GM23338 (cell line): ENCODE measurements around the gene KCNQ5. TPM values are rescaled to one million over a fixed set of nuclear protein-coding genes. Genes with fewer than 3 reads are reported as not detected.

ENCODE experiments used
- ATAC-seq: fragments of 200-7000 bp; cut with Tn5 transposase; 3 replicates; pipeline ENCODE4 v1.9.1; 2020
- DNase-seq: peaks from one replicate; pipeline ENCODE4 v3.0.0-alpha.2; 2015; ENCODE audit warnings: low spot score
- H2AFZ ChIP-seq: fragments of 200-600 bp; sonication (generic); 2 replicates; pipeline ENCODE4 v1.8.0; 2016; ENCODE audit warnings: antibody characterized with exemption, mild to moderate bottlenecking, moderate library complexity
- H3F3A ChIP-seq: fragments of 200-600 bp; sonication (generic); replicated peaks from 2 replicates; pipeline ENCODE4 v1.8.0; 2017; ENCODE audit warnings: antibody characterized with exemption, mixed run types, low read depth
- H3K27ac ChIP-seq: fragments of 200-600 bp; sonication (generic); 2 replicates; pipeline ENCODE4 v1.6.1; 2016; ENCODE audit warnings: low read depth
- H3K27me3 ChIP-seq: fragments of 200-600 bp; sonication (generic); 2 replicates; pipeline ENCODE4 v1.8.0; 2016; ENCODE audit warnings: mild to moderate bottlenecking, mixed run types, moderate library complexity; ENCODE audit not compliant: insufficient read depth
- H3K36me3 ChIP-seq: fragments of 200-600 bp; sonication (generic); 2 replicates; pipeline ENCODE4 v1.8.0; 2016; ENCODE audit warnings: mild to moderate bottlenecking; ENCODE audit not compliant: insufficient read depth
- H3K4me1 ChIP-seq: fragments of 200-600 bp; sonication (generic); 2 replicates; pipeline ENCODE4 v1.8.0; 2016; ENCODE audit warnings: mild to moderate bottlenecking, moderate library complexity; ENCODE audit not compliant: insufficient read depth
- H3K4me2 ChIP-seq: fragments of 200-600 bp; sonication (generic); 2 replicates; pipeline ENCODE4 v1.7.1; 2017; ENCODE audit warnings: mixed run types
- H3K4me3 ChIP-seq: fragments of 200-600 bp; sonication (generic); 2 replicates; pipeline ENCODE4 v1.6.1; 2016; ENCODE audit warnings: mixed run types
- H3K79me2 ChIP-seq: fragments of 200-600 bp; sonication (generic); replicated peaks from 2 replicates; pipeline ENCODE4 v1.8.0; 2017; ENCODE audit warnings: mild to moderate bottlenecking; ENCODE audit not compliant: insufficient read depth
- H3K9me2 ChIP-seq: fragments of 200-600 bp; sonication (generic); 2 replicates; pipeline ENCODE4 v1.8.0; 2017; ENCODE audit not compliant: insufficient read depth
- H4K20me1 ChIP-seq: fragments of 200-600 bp; sonication (generic); replicated peaks from 2 replicates; pipeline ENCODE4 v1.8.0; 2017; ENCODE audit warnings: mild to moderate bottlenecking; ENCODE audit not compliant: insufficient read depth
- H3K27ac Mint-ChIP-seq: 2 replicates; pipeline ENCODE4 v1.8.0; 2020; ENCODE audit warnings: inconsistent platforms, mild to moderate bottlenecking, moderate library complexity, mixed read lengths
- H3K27me3 Mint-ChIP-seq: 3 replicates; pipeline ENCODE4 v1.8.0; 2022; ENCODE audit warnings: low read depth, mild to moderate bottlenecking, moderate library complexity, mixed read lengths, inconsistent platforms; ENCODE audit not compliant: insufficient read depth, poor library complexity
- H3K36me3 Mint-ChIP-seq: 3 replicates; pipeline ENCODE4 v1.8.0; 2021; ENCODE audit warnings: low read depth, mild to moderate bottlenecking, inconsistent platforms, moderate library complexity, mixed read lengths
- H3K4me1 Mint-ChIP-seq: 3 replicates; pipeline ENCODE4 v1.8.0; 2020; ENCODE audit warnings: mild to moderate bottlenecking, inconsistent platforms, mixed read lengths
- H3K4me3 Mint-ChIP-seq: 3 replicates; pipeline ENCODE4 v1.8.0; 2021; ENCODE audit warnings: moderate library complexity, mild to moderate bottlenecking, inconsistent platforms, mixed read lengths
- H3K9me3 Mint-ChIP-seq: 3 replicates; pipeline ENCODE4 v1.8.0; 2020; ENCODE audit warnings: moderate library complexity, mild to moderate bottlenecking, inconsistent platforms, mixed read lengths
- CREB1 ChIP-seq: fragments of 250-450 bp; sonication (Bioruptor Pico); IDR thresholded peaks from 2 replicates; pipeline ENCODE4 v1.5.0; 2020; ENCODE audit warnings: low read depth, mild to moderate bottlenecking, moderate library complexity
- EZH2 ChIP-seq: fragments of 200-600 bp; sonication (generic); IDR thresholded peaks from one replicate; pipeline ENCODE4 v1.8.0; 2017; ENCODE audit warnings: antibody characterized with exemption, mild to moderate bottlenecking, low read depth; ENCODE audit not compliant: unreplicated experiment
- EZH2phosphoT487 ChIP-seq: fragments of 200-600 bp; sonication (generic); IDR thresholded peaks from one replicate; pipeline ENCODE4 v1.8.1; 2018; ENCODE audit warnings: antibody characterized with exemption; ENCODE audit not compliant: unreplicated experiment
- JUNB ChIP-seq: IDR thresholded peaks from one replicate; pipeline ENCODE4 v1.6.1; 2016; ENCODE audit warnings: antibody characterized with exemption; ENCODE audit not compliant: unreplicated experiment
- NANOG ChIP-seq: IDR thresholded peaks from 2 replicates; pipeline ENCODE4 v1.6.1; 2016; ENCODE audit warnings: antibody characterized with exemption, borderline replicate concordance
- POLR2AphosphoS5 ChIP-seq: IDR thresholded peaks from 2 replicates; pipeline ENCODE4 v1.6.1; 2016; ENCODE audit warnings: antibody characterized with exemption, low read depth
- STAT1 ChIP-seq: IDR thresholded peaks from one replicate; pipeline ENCODE4 v1.6.1; 2016; ENCODE audit warnings: antibody characterized with exemption; ENCODE audit not compliant: unreplicated experiment
- ZNF114 ChIP-seq: fragments of 250-450 bp; sonication (Bioruptor Pico); IDR thresholded peaks from 2 replicates; pipeline ENCODE4 v1.5.0; 2020; ENCODE audit warnings: mild to moderate bottlenecking, moderate library complexity
- ZNF331 ChIP-seq: fragments of 250-450 bp; sonication (Bioruptor Pico); IDR thresholded peaks from 2 replicates; pipeline ENCODE4 v1.5.0; 2020; ENCODE audit warnings: low read depth, mild to moderate bottlenecking, moderate library complexity
- polyA plus RNA-seq: library from polyadenylated mRNA; unstranded; fragments of >200 nt; fragmentation: Nextera tagmentation; extraction: Ambion mirVana; gene quantifications from 2 replicates; pipeline ENCODE4 v1.2.1, GENCODE V29; 2016
- total RNA-seq: library from RNA; depleted of rRNA; stranded (reverse); fragments of >200 nt; shearing (Covaris generic); gene quantifications from 2 replicates; pipeline ENCODE4 v1.2.3, GENCODE V29; 2014
- TF ChIP-seq, protein P1 (sequence below): fragments of 250-450 bp; sonication (Bioruptor Pico); IDR thresholded peaks from 2 replicates; pipeline ENCODE4 v1.5.0; 2020; ENCODE audit warnings: mild to moderate bottlenecking, moderate library complexity
- TF ChIP-seq, protein P2 (sequence below): IDR thresholded peaks from one replicate; pipeline ENCODE4 v1.6.1; 2018; ENCODE audit warnings: antibody characterized with exemption; ENCODE audit not compliant: unreplicated experiment
- TF ChIP-seq, protein P3 (sequence below): IDR thresholded peaks from 2 replicates; pipeline ENCODE4 v1.6.1; 2016; ENCODE audit warnings: antibody characterized with exemption
- TF ChIP-seq, protein P4 (sequence below), 2 experiments: fragments of 200-600 bp in 1 of 2; sonication (generic) in 1 of 2; conservative IDR thresholded peaks; 2 replicates each; pipeline versions ENCODE4 v1.5.1 to v1.6.1; 2016 to 2017; ENCODE audit warnings: antibody characterized with exemption in 2 of 2, low read depth in 2 of 2, mild to moderate bottlenecking in 2 of 2, moderate library complexity in 1 of 2

The KCNQ5 gene
- total and polyA plus RNA-seq, 2 experiments from 2014 or later = 0.68 to 0.87 TPM

DNA sequence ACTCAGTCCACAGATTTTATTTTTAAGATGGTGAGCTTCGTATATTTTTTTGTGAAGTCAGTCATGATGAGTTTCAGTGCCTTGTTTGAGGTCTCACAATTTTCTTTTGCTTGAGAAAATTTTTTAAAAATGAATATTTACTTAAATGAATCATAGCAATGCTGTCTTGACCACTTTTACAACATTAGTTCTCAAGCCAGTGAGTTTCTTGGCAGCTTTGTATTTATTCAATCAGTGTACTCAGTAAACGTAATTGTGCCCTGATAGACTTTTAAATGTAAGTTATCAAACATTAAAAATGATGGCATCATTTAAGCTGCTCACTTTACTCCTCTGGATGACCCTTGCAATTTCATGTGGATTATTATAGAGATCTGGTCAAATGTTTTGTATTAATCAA, 342.1 kb downstream of the KCNQ5 start:
- H3K4me1 Mint-ChIP-seq = no peaks in the 10 kb centered on the region
- no peaks in the 10 kb centered on the region for H3K4me1 ChIP-seq
- H3K4me3 ChIP-seq = no peak overlapping the region
- H3K9me3 Mint-ChIP-seq = no peaks in the 10 kb centered on the region
- no peak overlapping the region for H2AFZ ChIP-seq
- peaks cover 8% of the 10 kb centered on the region; the same call in 1 of the 2 replicates for H3K9me2 ChIP-seq
- H3K4me3 Mint-ChIP-seq = no peak overlapping the region
- H3K27ac Mint-ChIP-seq = no peak overlapping the region
- no peaks in the 10 kb centered on the region for H3K79me2 ChIP-seq
- no peak overlapping the region for H3K27ac ChIP-seq
- H3K27me3 ChIP-seq = no peaks in the 10 kb centered on the region
- no peaks in the 10 kb centered on the region for H3K36me3 ChIP-seq
- TF ChIP-seq STAT1 = no peak
- no peak for TF ChIP-seq POLR2AphosphoS5
- TF ChIP-seq, protein P1, sequence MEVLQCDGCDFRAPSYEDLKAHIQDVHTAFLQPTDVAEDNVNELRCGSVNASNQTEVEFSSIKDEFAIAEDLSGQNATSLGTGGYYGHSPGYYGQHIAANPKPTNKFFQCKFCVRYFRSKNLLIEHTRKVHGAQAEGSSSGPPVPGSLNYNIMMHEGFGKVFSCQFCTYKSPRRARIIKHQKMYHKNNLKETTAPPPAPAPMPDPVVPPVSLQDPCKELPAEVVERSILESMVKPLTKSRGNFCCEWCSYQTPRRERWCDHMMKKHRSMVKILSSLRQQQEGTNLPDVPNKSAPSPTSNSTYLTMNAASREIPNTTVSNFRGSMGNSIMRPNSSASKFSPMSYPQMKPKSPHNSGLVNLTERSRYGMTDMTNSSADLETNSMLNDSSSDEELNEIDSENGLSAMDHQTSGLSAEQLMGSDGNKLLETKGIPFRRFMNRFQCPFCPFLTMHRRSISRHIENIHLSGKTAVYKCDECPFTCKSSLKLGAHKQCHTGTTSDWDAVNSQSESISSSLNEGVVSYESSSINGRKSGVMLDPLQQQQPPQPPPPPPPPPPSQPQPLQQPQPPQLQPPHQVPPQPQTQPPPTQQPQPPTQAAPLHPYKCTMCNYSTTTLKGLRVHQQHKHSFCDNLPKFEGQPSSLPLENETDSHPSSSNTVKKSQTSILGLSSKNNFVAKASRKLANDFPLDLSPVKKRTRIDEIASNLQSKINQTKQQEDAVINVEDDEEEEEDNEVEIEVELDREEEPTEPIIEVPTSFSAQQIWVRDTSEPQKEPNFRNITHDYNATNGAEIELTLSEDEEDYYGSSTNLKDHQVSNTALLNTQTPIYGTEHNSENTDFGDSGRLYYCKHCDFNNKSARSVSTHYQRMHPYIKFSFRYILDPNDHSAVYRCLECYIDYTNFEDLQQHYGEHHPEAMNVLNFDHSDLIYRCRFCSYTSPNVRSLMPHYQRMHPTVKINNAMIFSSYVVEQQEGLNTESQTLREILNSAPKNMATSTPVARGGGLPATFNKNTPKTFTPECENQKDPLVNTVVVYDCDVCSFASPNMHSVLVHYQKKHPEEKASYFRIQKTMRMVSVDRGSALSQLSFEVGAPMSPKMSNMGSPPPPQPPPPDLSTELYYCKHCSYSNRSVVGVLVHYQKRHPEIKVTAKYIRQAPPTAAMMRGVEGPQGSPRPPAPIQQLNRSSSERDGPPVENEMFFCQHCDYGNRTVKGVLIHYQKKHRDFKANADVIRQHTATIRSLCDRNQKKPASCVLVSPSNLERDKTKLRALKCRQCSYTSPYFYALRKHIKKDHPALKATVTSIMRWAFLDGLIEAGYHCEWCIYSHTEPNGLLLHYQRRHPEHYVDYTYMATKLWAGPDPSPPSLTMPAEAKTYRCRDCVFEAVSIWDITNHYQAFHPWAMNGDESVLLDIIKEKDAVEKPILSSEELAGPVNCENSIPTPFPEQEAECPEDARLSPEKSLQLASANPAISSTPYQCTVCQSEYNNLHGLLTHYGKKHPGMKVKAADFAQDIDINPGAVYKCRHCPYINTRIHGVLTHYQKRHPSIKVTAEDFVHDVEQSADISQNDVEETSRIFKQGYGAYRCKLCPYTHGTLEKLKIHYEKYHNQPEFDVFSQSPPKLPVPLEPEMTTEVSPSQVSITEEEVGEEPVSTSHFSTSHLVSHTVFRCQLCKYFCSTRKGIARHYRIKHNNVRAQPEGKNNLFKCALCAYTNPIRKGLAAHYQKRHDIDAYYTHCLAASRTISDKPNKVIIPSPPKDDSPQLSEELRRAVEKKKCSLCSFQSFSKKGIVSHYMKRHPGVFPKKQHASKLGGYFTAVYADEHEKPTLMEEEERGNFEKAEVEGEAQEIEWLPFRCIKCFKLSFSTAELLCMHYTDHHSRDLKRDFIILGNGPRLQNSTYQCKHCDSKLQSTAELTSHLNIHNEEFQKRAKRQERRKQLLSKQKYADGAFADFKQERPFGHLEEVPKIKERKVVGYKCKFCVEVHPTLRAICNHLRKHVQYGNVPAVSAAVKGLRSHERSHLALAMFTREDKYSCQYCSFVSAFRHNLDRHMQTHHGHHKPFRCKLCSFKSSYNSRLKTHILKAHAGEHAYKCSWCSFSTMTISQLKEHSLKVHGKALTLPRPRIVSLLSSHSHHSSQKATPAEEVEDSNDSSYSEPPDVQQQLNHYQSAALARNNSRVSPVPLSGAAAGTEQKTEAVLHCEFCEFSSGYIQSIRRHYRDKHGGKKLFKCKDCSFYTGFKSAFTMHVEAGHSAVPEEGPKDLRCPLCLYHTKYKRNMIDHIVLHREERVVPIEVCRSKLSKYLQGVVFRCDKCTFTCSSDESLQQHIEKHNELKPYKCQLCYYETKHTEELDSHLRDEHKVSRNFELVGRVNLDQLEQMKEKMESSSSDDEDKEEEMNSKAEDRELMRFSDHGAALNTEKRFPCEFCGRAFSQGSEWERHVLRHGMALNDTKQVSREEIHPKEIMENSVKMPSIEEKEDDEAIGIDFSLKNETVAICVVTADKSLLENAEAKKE (CRISPR knock-in tag) = no peak
- TF ChIP-seq NANOG = no peak
- TF ChIP-seq EZH2 = no peak
- no peak for TF ChIP-seq ZNF114 (CRISPR knock-in tag)
- no peak for TF ChIP-seq CREB1 (CRISPR knock-in tag)
- TF ChIP-seq ZNF331 (CRISPR knock-in tag) = no peak
- TF ChIP-seq, protein P2, sequence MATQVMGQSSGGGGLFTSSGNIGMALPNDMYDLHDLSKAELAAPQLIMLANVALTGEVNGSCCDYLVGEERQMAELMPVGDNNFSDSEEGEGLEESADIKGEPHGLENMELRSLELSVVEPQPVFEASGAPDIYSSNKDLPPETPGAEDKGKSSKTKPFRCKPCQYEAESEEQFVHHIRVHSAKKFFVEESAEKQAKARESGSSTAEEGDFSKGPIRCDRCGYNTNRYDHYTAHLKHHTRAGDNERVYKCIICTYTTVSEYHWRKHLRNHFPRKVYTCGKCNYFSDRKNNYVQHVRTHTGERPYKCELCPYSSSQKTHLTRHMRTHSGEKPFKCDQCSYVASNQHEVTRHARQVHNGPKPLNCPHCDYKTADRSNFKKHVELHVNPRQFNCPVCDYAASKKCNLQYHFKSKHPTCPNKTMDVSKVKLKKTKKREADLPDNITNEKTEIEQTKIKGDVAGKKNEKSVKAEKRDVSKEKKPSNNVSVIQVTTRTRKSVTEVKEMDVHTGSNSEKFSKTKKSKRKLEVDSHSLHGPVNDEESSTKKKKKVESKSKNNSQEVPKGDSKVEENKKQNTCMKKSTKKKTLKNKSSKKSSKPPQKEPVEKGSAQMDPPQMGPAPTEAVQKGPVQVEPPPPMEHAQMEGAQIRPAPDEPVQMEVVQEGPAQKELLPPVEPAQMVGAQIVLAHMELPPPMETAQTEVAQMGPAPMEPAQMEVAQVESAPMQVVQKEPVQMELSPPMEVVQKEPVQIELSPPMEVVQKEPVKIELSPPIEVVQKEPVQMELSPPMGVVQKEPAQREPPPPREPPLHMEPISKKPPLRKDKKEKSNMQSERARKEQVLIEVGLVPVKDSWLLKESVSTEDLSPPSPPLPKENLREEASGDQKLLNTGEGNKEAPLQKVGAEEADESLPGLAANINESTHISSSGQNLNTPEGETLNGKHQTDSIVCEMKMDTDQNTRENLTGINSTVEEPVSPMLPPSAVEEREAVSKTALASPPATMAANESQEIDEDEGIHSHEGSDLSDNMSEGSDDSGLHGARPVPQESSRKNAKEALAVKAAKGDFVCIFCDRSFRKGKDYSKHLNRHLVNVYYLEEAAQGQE = no peak
- no peak for TF ChIP-seq JUNB
- TF ChIP-seq, protein P3, sequence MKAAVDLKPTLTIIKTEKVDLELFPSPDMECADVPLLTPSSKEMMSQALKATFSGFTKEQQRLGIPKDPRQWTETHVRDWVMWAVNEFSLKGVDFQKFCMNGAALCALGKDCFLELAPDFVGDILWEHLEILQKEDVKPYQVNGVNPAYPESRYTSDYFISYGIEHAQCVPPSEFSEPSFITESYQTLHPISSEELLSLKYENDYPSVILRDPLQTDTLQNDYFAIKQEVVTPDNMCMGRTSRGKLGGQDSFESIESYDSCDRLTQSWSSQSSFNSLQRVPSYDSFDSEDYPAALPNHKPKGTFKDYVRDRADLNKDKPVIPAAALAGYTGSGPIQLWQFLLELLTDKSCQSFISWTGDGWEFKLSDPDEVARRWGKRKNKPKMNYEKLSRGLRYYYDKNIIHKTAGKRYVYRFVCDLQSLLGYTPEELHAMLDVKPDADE = no peak
- TF ChIP-seq EZH2phosphoT487 = no peak
- TF ChIP-seq, protein P4, sequence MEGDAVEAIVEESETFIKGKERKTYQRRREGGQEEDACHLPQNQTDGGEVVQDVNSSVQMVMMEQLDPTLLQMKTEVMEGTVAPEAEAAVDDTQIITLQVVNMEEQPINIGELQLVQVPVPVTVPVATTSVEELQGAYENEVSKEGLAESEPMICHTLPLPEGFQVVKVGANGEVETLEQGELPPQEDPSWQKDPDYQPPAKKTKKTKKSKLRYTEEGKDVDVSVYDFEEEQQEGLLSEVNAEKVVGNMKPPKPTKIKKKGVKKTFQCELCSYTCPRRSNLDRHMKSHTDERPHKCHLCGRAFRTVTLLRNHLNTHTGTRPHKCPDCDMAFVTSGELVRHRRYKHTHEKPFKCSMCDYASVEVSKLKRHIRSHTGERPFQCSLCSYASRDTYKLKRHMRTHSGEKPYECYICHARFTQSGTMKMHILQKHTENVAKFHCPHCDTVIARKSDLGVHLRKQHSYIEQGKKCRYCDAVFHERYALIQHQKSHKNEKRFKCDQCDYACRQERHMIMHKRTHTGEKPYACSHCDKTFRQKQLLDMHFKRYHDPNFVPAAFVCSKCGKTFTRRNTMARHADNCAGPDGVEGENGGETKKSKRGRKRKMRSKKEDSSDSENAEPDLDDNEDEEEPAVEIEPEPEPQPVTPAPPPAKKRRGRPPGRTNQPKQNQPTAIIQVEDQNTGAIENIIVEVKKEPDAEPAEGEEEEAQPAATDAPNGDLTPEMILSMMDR (conservative IDR thresholded peaks at IDR 0.05; ENCODE audit: low read depth in 2 of 2) = no peak
- no peaks in the 10 kb centered on the region for H3F3A ChIP-seq
- no peaks in the 10 kb centered on the region for H3K36me3 Mint-ChIP-seq
- no peaks in the 10 kb centered on the region for H4K20me1 ChIP-seq
- DNase-seq (no peak), ATAC-seq (no peak)
- H3K27me3 Mint-ChIP-seq = peaks cover 1% of the 10 kb centered on the region
- no peak overlapping the region for H3K4me2 ChIP-seq
